Stimulated activated CD4-positive, alpha-beta T cell treated with anti-CD3 and anti-CD28 coated beads, Interleukin-2, amount 100 ng/mL, for 48 hours (primary cell): ENCODE measurements around the gene TXNRD2.
"Not testable (repeated sequence)": the region's sequence is repeated elsewhere in the genome, so short reads cannot be mapped to it uniquely, and the experiment has no call there.

Experiments
- DNase-seq, 2 donors: peaks; one replicate each; pipeline ENCODE4 v3.0.0-alpha.2; 2020

TXNRD2 gene

GRCh38 chr22:19919701-19920363, 21.8 kb downstream of the TXNRD2 start:
- no peak for DNase-seq

GRCh38 chr22:19918332-19919106, 23.1 kb downstream of the TXNRD2 start:
- DNase-seq, result no peak

GRCh38 chr22:19917389-19918138, 24.1 kb downstream of the TXNRD2 start:
- DNase-seq, result no peak

GRCh38 chr22:19916941-19917340, 24.7 kb downstream of the TXNRD2 start:
- no peak for DNase-seq

- DNase-seq, result no peak
Measured at GRCh38 chr22:19916006-19916405, 25.6 kb downstream of the TXNRD2 start.

- no peak for DNase-seq
Measured at GRCh38 chr22:19915287-19915954, 26.2 kb downstream of the TXNRD2 start.

GRCh38 chr22:19914201-19914943, 27.2 kb downstream of the TXNRD2 start:
- no peak for DNase-seq

- DNase-seq, result no peak
Measured at GRCh38 chr22:19913337-19913936, 28.2 kb downstream of the TXNRD2 start.

- DNase-seq, result no peak
Measured at GRCh38 chr22:19912271-19912999, 29.2 kb downstream of the TXNRD2 start.

- no peak for DNase-seq
Measured at GRCh38 chr22:19911540-19912270, 29.9 kb downstream of the TXNRD2 start.

GRCh38 chr22:19910180-19910744, 31.4 kb downstream of the TXNRD2 start:
- DNase-seq, result no peak

GRCh38 chr22:19909350-19910179, 32.1 kb downstream of the TXNRD2 start:
- DNase-seq, result peak; percentile 81 to 85

- DNase-seq, result not testable (repeated sequence)
Measured at GRCh38 chr22:19907902-19908301, 33.7 kb downstream of the TXNRD2 start.

GRCh38 chr22:19906864-19907263, 34.8 kb downstream of the TXNRD2 start:
- DNase-seq, result not testable (repeated sequence)

- no peak for DNase-seq
Measured at GRCh38 chr22:19905347-19906276, 36.0 kb downstream of the TXNRD2 start.

GRCh38 chr22:19904935-19905334, 36.7 kb downstream of the TXNRD2 start:
- DNase-seq, result no peak

GRCh38 chr22:19904174-19904856, 37.3 kb downstream of the TXNRD2 start:
- DNase-seq, result no peak
